Lung (tissue), 12 donors: ENCODE measurements around the gene TNFAIP8L3. TPM values are rescaled to one million over a fixed set of nuclear protein-coding genes. Genes with fewer than 3 reads are reported as not detected.

Experiments
- ATAC-seq: fragments of 200-7000 bp; cut with Tn5 transposase; one replicate; pipeline ENCODE4 v1.9.1; 2020; ENCODE audit warnings: moderate number of reproducible peaks; ENCODE audit not compliant: insufficient read depth, low FRiP score
- DNase-seq, 3 donors: peaks; one replicate each; pipeline ENCODE4 v3.0.0-alpha.2; 2013 to 2017
- H3K27ac ChIP-seq, 2 donors: one replicate each; pipeline ENCODE4 v1.5.1; 2013; ENCODE audit warnings: mild to moderate bottlenecking in 2 of 2, moderate library complexity in 2 of 2, control low read depth in 1 of 2, inconsistent platforms in 1 of 2, low read depth in 1 of 2, low read length in 1 of 2
- H3K27me3 ChIP-seq, 3 donors: one replicate each; pipeline ENCODE4 v1.5.1; 2013; ENCODE audit warnings: low read length in 2 of 3; ENCODE audit not compliant: control insufficient read depth in 3 of 3, insufficient read depth in 3 of 3
- H3K36me3 ChIP-seq, 4 donors: one replicate each; pipeline ENCODE4 v1.5.1; 2013; ENCODE audit warnings: low read length in 4 of 4, mild to moderate bottlenecking in 1 of 4, moderate library complexity in 1 of 4; ENCODE audit not compliant: control insufficient read depth in 4 of 4, insufficient read depth in 4 of 4
- H3K4me1 ChIP-seq, 5 donors: one replicate each; pipeline ENCODE4 v1.5.1; 2013; ENCODE audit warnings: low read length in 5 of 5, mild to moderate bottlenecking in 2 of 5, moderate library complexity in 1 of 5; ENCODE audit not compliant: control insufficient read depth in 5 of 5, insufficient read depth in 5 of 5
- H3K4me3 ChIP-seq: one replicate; pipeline ENCODE4 v1.5.1; 2013; ENCODE audit warnings: mild to moderate bottlenecking, control low read depth, moderate library complexity
- H3K9ac ChIP-seq, 2 donors: one replicate each; pipeline ENCODE4 v1.5.1; 2013; ENCODE audit warnings: low read length in 2 of 2, control low read depth in 1 of 2; ENCODE audit not compliant: insufficient read depth in 1 of 2
- H3K9me3 ChIP-seq, 4 donors: one replicate each; pipeline ENCODE4 v1.5.1; 2013; ENCODE audit warnings: low read length in 3 of 4, mild to moderate bottlenecking in 1 of 4, moderate library complexity in 1 of 4; ENCODE audit not compliant: control insufficient read depth in 4 of 4, insufficient read depth in 3 of 4
- WGBS, 2 donors: extraction: QIAGEN DNeasy Blood & Tissue Kit; methylation state at CpG; one replicate each; pipeline ENCODE4 v1.1.7; 2013; 5-methylcytosine and 5-hydroxymethylcytosine counted together
- polyA plus RNA-seq, 2 donors: library from polyadenylated mRNA; stranded (reverse); fragments of 200-250 nt; gene quantifications; one replicate each; pipeline ENCODE4 v1.2.1, GENCODE V29; 2013
- total RNA-seq, 2 donors: library from RNA; depleted of rRNA in 1 of 2; stranded (reverse); fragments of >200 nt in 1 of 2; gene quantifications; one replicate each; pipeline ENCODE4 v1.2.1, GENCODE V29; 2014 to 2021
- TF ChIP-seq, protein P1 (sequence below): IDR thresholded peaks from 2 replicates; pipeline ENCODE4 v1.5.1; 2012; ENCODE audit warnings: mild to moderate bottlenecking; ENCODE audit errors: control extremely low read depth, extremely low read depth
- donor health status: control.
- donor health status: control.
- donor health status: Bipolar disorder and iron deficiency.
- donor health status: healthy.
- donor health status: DM: yes; HTN: yes; CAD: no.

TNFAIP8L3 gene
- total and polyA plus RNA-seq, 4 donors = 3.7 to 20.5 (median 9.9) TPM

GRCh38 chr15:51088585-51088984 is 6.1 kb downstream of the TNFAIP8L3 start:
- H3K27ac ChIP-seq = no peak overlapping the region
- ATAC-seq (no peak), DNase-seq (no peak)
- no peak overlapping the region for H3K9ac ChIP-seq
- WGBS, 2 donors = 85 to 89% methylated on average over 2 of the region's 2 CpGs
- peaks cover 0 to 3% (median 2%) of the 10 kb centered on the region in 5 donors for H3K4me1 ChIP-seq
- H3K27me3 ChIP-seq = peaks cover 0 to 36% (median 20%) of the 10 kb centered on the region in 3 donors
- TF ChIP-seq, protein P1, sequence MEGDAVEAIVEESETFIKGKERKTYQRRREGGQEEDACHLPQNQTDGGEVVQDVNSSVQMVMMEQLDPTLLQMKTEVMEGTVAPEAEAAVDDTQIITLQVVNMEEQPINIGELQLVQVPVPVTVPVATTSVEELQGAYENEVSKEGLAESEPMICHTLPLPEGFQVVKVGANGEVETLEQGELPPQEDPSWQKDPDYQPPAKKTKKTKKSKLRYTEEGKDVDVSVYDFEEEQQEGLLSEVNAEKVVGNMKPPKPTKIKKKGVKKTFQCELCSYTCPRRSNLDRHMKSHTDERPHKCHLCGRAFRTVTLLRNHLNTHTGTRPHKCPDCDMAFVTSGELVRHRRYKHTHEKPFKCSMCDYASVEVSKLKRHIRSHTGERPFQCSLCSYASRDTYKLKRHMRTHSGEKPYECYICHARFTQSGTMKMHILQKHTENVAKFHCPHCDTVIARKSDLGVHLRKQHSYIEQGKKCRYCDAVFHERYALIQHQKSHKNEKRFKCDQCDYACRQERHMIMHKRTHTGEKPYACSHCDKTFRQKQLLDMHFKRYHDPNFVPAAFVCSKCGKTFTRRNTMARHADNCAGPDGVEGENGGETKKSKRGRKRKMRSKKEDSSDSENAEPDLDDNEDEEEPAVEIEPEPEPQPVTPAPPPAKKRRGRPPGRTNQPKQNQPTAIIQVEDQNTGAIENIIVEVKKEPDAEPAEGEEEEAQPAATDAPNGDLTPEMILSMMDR = no peak
- H3K36me3 ChIP-seq = no peaks in the 10 kb centered on the region
- H3K9me3 ChIP-seq = peaks cover 0 to 2% (median 0%) of the 10 kb centered on the region in 4 donors
- H3K4me3 ChIP-seq = no peak overlapping the region

DNA sequence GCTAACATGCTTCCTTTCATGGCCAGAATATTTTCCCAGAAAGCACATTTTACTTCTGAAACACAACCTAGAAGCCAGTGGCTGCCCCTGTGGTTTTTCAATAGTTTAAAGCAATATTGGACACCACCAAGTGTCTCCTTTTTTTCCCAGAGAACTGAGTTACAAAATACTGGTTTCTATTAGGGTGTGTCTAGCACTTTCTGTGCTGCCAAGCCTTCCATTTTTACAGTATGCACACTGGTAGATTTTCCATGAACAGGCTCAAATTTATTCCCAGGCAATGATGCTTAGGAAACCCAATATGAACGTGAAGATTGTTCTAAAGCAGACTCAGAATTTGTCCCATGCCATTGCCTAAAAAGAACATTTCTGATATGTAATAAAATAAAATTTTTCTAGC is 7.2 kb downstream of the TNFAIP8L3 start:
- DNase-seq (no peak), ATAC-seq (no peak)
- Histone ChIP-seq H3K4me1 (peaks cover 0 to 3% (median 0%) of the 10 kb centered on the region in 5 donors), H3K36me3 (no peaks in the 10 kb centered on the region), H3K27me3 (peaks cover 0 to 25% (median 14%) of the 10 kb centered on the region in 3 donors), H3K9me3 (peaks cover 0 to 2% (median 0%) of the 10 kb centered on the region in 4 donors), H3K4me3 (no peak overlapping the region), H3K27ac (no peak overlapping the region), H3K9ac (no peak overlapping the region)
- TF ChIP-seq, protein P1 = no peak
- WGBS, 2 donors = 91% methylated on average over 1 of the region's 1 CpG

GRCh38 chr15:51086409-51086808 is 8.3 kb downstream of the TNFAIP8L3 start:
- 89 to 90% methylated on average over 4 of the region's 4 CpGs for WGBS, 2 donors
- no peak for ATAC-seq
- DNase-seq = no peak
- H3K4me1 ChIP-seq = peaks cover 0 to 3% (median 0%) of the 10 kb centered on the region in 5 donors
- TF ChIP-seq, protein P1 = no peak
- H3K9ac ChIP-seq = no peak overlapping the region
- H3K4me3 ChIP-seq = no peak overlapping the region
- H3K36me3 ChIP-seq = no peaks in the 10 kb centered on the region
- peaks cover 0 to 2% (median 0%) of the 10 kb centered on the region in 4 donors for H3K9me3 ChIP-seq
- H3K27me3 ChIP-seq = peaks cover 0 to 14% (median 6%) of the 10 kb centered on the region in 3 donors
- H3K27ac ChIP-seq = no peak overlapping the region

DNA sequence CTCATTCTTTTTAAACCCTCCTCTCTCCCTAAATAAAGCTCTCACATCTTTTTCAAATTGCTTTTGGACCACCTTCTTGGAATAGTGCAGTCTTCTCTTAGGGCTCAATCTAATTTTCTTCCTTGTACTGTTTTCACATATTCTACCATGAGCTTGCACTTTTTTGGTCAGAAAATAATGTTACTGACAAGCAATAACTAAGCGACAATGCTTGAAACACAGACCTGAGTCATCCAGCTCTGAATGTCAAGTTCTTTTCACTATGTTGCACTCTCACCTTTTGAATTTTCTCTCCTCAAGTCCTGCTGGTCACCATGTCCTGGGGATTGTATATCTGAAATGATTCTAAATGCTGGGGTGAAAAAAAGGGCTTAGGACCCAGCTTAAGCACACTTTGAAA is 8.9 kb downstream of the TNFAIP8L3 start:
- no peaks in the 10 kb centered on the region for H3K36me3 ChIP-seq
- H3K4me1 ChIP-seq = peaks cover 0 to 3% (median 0%) of the 10 kb centered on the region in 5 donors
- no peak overlapping the region for H3K4me3 ChIP-seq
- ATAC-seq = no peak
- peaks cover 0 to 2% (median 0%) of the 10 kb centered on the region in 4 donors for H3K9me3 ChIP-seq
- peaks cover 0 to 10% (median 6%) of the 10 kb centered on the region in 3 donors for H3K27me3 ChIP-seq
- no peak overlapping the region for H3K27ac ChIP-seq
- DNase-seq = no peak
- TF ChIP-seq, protein P1 = no peak
- 89 to 92% methylated on average over 1 of the region's 1 CpG for WGBS, 2 donors
- H3K9ac ChIP-seq = no peak overlapping the region
